ENCODE data around the gene SARDH. TPM values are rescaled to one million over a fixed set of nuclear protein-coding genes. Genes with fewer than 3 reads are reported as not detected.

SARDH gene
- total RNA-seq, 2 donors from 2014 or later: 20.2 to 61.0 TPM

DNA sequence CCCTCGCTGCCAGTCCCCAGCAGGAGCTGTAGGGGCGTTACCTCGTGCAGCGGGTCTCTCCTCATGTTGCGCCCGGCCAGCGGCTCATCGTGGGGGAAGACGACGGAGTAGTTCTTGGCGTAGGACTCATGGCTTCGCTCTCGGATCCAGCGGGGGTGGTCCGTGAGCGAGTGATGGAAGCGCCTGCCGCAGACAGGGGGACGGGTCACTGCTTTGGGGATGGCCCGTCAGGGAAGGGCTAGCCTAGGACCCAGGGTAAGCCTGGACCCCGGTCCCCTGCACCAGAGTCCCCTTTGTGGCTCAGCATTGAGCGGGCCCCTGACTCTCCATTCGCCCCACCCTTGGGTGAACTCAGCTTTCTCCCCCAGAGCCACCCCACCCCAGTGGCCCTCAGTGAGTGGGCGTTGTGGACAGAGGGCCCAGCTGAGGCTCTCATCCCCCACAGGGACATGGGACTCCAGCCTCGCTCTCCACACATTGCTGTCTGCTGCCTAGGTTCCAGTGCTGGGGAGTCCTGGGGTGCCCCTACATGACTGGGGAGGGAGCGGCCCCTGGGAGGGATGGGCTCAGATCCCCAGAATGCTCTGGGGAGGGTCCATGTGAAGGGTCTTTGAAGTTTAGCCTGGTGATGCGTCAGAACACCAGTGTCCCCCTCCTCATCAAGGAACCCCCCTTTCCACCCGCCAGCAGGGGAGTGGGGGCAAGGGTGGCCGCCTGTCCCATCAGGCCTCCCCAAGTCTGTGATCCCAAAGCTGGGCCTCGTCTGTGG is 29.7 kb downstream of the SARDH start:
- Histone ChIP-seq H3K27ac (peak overlapping the region in 1 of 4 donors; percentile 4), H3K9me3 (no peaks in the 10 kb centered on the region), H3K4me3 (no peak overlapping the region), H3K36me3 (replicated peaks in 1 of 2; ENCODE audit: insufficient read depth in 1 of 2, low read depth in 2 of 2) (no peaks in the 10 kb centered on the region), H3K4me1 (no peaks in the 10 kb centered on the region), H3K27me3 (no peaks in the 10 kb centered on the region)
- no peak for ATAC-seq
- intact Hi-C loops (cut with DNase I): no loop called here
- peak in 1 of 4 donors; percentile 7 for DNase-seq
- WGBS, 2 donors: 86 to 95% methylated on average over 9 to 30 of the region's 30 CpGs
- no peak for TF ChIP-seq POLR2A (IDR thresholded peaks at IDR 0.05)
- TF ChIP-seq, protein P1, sequence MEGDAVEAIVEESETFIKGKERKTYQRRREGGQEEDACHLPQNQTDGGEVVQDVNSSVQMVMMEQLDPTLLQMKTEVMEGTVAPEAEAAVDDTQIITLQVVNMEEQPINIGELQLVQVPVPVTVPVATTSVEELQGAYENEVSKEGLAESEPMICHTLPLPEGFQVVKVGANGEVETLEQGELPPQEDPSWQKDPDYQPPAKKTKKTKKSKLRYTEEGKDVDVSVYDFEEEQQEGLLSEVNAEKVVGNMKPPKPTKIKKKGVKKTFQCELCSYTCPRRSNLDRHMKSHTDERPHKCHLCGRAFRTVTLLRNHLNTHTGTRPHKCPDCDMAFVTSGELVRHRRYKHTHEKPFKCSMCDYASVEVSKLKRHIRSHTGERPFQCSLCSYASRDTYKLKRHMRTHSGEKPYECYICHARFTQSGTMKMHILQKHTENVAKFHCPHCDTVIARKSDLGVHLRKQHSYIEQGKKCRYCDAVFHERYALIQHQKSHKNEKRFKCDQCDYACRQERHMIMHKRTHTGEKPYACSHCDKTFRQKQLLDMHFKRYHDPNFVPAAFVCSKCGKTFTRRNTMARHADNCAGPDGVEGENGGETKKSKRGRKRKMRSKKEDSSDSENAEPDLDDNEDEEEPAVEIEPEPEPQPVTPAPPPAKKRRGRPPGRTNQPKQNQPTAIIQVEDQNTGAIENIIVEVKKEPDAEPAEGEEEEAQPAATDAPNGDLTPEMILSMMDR (IDR thresholded peaks at IDR 0.05): no peak

DNA sequence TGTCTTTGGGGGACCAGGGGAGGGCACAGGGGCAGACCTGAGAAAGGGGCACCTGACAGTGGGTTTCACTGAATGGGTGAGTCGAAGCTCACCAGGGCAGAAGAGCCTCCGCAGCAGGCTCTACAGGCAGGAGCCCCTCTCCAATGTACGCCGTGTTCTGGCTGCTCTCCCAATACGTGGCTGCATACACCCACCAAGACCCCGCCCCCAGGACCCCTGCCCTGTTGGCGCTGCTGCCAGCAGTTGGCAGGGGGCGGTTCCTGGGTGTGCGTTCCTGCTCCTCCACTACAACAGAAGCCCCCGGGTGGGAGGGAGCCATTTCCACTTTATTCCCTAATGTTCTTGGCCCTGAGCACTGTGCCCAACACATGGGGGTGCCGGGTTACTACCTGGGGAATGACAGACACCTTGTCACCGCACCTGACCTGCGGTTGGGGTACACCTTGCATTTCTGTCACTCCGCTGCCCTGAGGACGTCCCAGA is 30.3 kb downstream of the SARDH start:
- Histone ChIP-seq H3K4me3 (no peak overlapping the region), H3K27me3 (no peaks in the 10 kb centered on the region), H3K27ac (peak overlapping the region in 1 of 4 donors; percentile 50), H3K36me3 (replicated peaks in 1 of 2; ENCODE audit: insufficient read depth in 1 of 2, low read depth in 2 of 2) (no peaks in the 10 kb centered on the region), H3K9me3 (no peaks in the 10 kb centered on the region), H3K4me1 (no peaks in the 10 kb centered on the region)
- 84 to 87% methylated on average over 6 to 15 of the region's 15 CpGs for WGBS, 2 donors
- intact Hi-C loops (cut with DNase I): no loop called here
- TF ChIP-seq POLR2A (IDR thresholded peaks at IDR 0.05): no peak
- TF ChIP-seq, protein P1 (IDR thresholded peaks at IDR 0.05): no peak
- ATAC-seq: no peak
- DNase-seq: peak in 1 of 4 donors; percentile 7

DNA sequence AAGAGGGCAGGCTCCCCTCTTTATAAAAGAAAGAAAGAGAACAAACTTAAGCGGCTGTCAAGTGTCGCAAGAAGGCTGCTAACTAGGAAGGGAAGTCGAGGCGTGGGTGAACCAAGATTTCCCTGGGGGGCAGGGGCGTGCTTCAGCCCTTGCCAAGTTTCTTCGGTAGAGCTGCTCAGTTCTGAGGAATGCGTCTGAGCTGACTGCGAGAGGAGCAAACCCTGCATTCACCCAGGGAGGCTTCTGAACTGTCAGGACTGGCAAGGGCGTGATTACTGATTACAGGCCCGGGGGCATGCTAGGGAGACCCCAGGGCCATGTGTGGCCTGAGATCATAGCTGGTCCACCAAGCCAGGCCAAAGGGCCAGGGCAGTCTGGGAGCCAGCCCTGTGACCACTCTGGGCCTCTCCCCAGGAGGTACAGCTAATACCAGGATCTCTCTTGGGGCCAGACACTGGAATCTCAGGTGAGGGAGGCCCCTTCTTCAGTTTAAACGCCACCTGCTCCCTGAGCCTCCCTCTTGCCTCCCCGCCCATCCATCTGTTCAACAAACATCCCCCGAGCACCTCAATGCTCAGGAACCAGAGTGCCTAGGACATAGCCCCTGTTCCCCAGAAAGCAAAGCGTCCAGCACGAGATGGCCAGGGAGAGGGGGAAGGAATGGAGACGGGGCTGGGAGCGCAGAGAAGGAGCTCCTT is 30.9 kb downstream of the SARDH start:
- Histone ChIP-seq H3K36me3 (replicated peaks in 1 of 2; ENCODE audit: insufficient read depth in 1 of 2, low read depth in 2 of 2) (no peaks in the 10 kb centered on the region), H3K27me3 (no peaks in the 10 kb centered on the region), H3K27ac (peak overlapping the region in 1 of 4 donors; percentile 50), H3K4me1 (no peaks in the 10 kb centered on the region), H3K9me3 (no peaks in the 10 kb centered on the region), H3K4me3 (no peak overlapping the region)
- intact Hi-C loops (cut with DNase I): no loop called here
- no peak for ATAC-seq
- DNase-seq: peak in 2 of 4 donors; percentile 33 to 44
- WGBS, 2 donors: 78 to 81% methylated on average over 16 to 17 of the region's 17 CpGs
- TF ChIP-seq, protein P1 (IDR thresholded peaks at IDR 0.05): no peak
- TF ChIP-seq POLR2A (IDR thresholded peaks at IDR 0.05): no peak

DNA sequence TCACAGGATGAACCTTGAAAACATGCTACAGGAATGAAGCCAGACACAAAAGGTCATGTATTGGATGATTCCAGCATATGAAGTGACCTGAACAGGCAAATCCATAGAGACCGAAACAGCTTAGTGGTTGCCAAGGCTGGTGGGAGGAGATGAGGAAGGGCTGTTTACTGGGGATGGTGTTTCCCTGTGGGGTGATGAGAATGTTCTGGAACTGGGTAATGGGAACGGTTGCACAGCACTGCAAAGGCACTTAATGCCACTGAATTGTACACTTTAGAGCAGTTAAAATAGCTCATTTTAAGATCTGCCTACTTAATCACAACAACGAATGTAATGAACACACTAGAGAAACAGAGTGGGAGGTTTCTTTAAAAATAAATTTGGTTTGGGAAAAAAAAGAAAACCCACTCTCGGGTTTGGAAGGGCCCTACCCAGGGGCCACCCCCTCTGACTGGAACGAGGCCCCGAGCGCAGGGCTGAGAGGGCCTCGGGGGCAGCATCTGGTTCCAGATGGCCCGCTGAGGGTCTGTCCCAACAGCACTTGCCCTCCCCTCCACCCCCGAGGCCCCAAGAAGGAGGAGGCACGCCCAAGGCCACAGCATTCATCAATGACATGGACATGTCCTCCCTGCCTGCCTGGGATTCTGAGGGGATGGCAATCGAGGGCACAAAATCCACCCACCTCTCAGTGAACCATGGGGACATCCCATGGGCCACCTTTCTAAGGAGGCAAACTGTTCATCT is 31.7 kb downstream of the SARDH start:
- intact Hi-C loops (cut with DNase I): no loop called here
- no peak for ATAC-seq
- Histone ChIP-seq H3K36me3 (replicated peaks in 1 of 2; ENCODE audit: insufficient read depth in 1 of 2, low read depth in 2 of 2) (no peaks in the 10 kb centered on the region), H3K4me1 (no peaks in the 10 kb centered on the region), H3K27ac (peak overlapping the region in 1 of 4 donors; percentile 50), H3K9me3 (no peaks in the 10 kb centered on the region), H3K27me3 (no peaks in the 10 kb centered on the region), H3K4me3 (no peak overlapping the region)
- TF ChIP-seq, protein P1 (IDR thresholded peaks at IDR 0.05): no peak
- no peak for TF ChIP-seq POLR2A (IDR thresholded peaks at IDR 0.05)
- 76 to 77% methylated on average over 9 to 12 of the region's 12 CpGs for WGBS, 2 donors
- DNase-seq: peak in 1 of 4 donors; percentile 9
